Subcutaneous abdominal adipose tissue (tissue), 5 donors: ENCODE data around the gene ACO2.
"Not testable (repeated sequence)": the region's sequence is repeated elsewhere in the genome, so short reads cannot be mapped to it uniquely, and the experiment has no call there.

ENCODE experiments used
- H3K27ac ChIP-seq: one replicate; pipeline ENCODE4 v1.7.0; 2013; ENCODE audit warnings: low read depth, mild to moderate bottlenecking, inconsistent platforms, low read length, moderate library complexity
- H3K27me3 ChIP-seq, 5 donors: one replicate each; pipeline ENCODE4 v1.7.0; 2013; ENCODE audit warnings: low read length in 5 of 5, inconsistent platforms in 1 of 5; ENCODE audit not compliant: control insufficient read depth in 5 of 5, insufficient read depth in 4 of 5
- H3K36me3 ChIP-seq, 5 donors: one replicate each; pipeline ENCODE4 v1.7.0; 2013; ENCODE audit warnings: low read length in 5 of 5; ENCODE audit not compliant: control insufficient read depth in 5 of 5, insufficient read depth in 5 of 5
- H3K4me1 ChIP-seq, 5 donors: one replicate each; pipeline ENCODE4 v1.7.0; 2013; ENCODE audit warnings: low read length in 5 of 5, mild to moderate bottlenecking in 3 of 5, moderate library complexity in 1 of 5; ENCODE audit not compliant: control insufficient read depth in 5 of 5, insufficient read depth in 5 of 5
- H3K4me3 ChIP-seq, 5 donors: one replicate each; pipeline ENCODE4 v1.7.0; 2013; ENCODE audit warnings: low read length in 5 of 5, low read depth in 1 of 5
- H3K9ac ChIP-seq, 5 donors: one replicate each; pipeline ENCODE4 v1.7.0; 2013; ENCODE audit warnings: low read length in 5 of 5, mild to moderate bottlenecking in 4 of 5, moderate library complexity in 3 of 5
- H3K9me3 ChIP-seq, 5 donors: one replicate each; pipeline ENCODE4 v1.7.0; 2013; ENCODE audit warnings: low read length in 5 of 5; ENCODE audit not compliant: control insufficient read depth in 5 of 5
- donor health status: healthy.
- donor health status: healthy.
- donor health status: healthy.
- donor health status: healthy.
- donor health status: healthy.

ACO2 gene

DNA sequence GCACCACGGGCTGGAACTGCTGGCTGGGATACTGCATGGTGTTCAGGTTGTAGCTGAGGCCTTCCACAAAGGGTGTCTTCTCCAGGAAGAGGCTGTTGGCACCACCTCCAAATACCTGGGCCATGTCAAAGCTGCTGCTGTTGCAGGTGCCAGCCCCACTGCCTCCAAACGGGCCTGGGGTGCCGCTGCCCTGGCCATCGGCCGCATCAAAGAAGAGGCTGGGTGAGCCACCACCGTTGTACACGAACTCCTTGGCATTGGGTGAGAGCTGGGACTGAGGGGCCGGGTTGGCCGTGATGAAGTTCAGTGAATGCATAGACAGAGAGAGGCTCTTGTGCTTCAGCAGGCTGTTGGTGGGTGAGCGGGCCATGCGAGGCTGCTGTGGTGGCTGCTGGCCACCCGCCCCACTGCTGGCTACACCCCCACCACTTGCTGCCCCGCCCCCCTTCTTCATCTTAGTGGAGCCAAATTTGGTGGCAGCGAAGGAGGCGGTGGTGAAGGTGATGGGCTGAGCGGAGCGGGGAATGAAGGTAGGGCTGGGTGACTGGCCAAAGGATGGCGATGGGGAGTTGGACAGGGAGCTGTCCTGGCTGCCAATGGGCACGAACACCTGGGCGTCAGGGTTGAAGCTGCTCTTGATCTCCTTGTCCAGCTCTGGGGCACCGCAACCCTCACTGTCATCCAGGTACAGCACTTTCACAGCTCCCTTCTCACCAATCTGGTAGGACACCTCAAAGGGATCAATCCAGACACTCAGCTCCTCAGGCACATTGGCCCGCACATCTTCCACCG lies 32.4 kb upstream of the ACO2 start:
- H3K9ac ChIP-seq: no peak overlapping the region
- peaks cover 2 to 71% (median 59%) of the 10 kb centered on the region in 5 donors for H3K4me1 ChIP-seq
- no peaks in the 10 kb centered on the region for H3K27me3 ChIP-seq
- no peak overlapping the region for H3K4me3 ChIP-seq
- H3K9me3 ChIP-seq: no peaks in the 10 kb centered on the region
- no peak overlapping the region for H3K27ac ChIP-seq
- peaks cover 0 to 60% (median 50%) of the 10 kb centered on the region in 5 donors for H3K36me3 ChIP-seq

DNA sequence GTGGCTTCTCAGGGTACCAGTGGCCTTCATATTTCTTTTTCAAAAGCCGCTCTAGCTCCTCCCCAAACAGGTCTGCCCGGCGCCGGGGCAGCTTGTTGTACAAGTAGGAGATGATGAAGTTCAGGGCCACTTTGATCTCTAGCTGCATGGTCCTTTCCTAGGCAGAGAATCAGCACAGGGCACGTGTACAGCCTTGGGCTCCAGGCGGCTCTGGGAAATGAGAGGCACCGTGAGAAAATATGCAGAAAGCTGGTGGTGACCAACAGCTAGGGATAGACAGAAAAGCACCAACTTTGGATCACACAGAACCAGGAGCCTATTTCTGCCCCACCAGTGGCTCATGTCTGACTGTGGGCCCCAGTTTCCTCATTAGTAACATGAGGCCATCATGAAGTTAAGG lies 31.7 kb upstream of the ACO2 start:
- peaks cover 2 to 75% (median 62%) of the 10 kb centered on the region in 5 donors for H3K4me1 ChIP-seq
- no peak overlapping the region for H3K4me3 ChIP-seq
- H3K27me3 ChIP-seq: no peaks in the 10 kb centered on the region
- H3K27ac ChIP-seq: no peak overlapping the region
- H3K9ac ChIP-seq: no peak overlapping the region
- no peaks in the 10 kb centered on the region for H3K9me3 ChIP-seq
- H3K36me3 ChIP-seq: peaks cover 0 to 55% (median 46%) of the 10 kb centered on the region in 5 donors

DNA sequence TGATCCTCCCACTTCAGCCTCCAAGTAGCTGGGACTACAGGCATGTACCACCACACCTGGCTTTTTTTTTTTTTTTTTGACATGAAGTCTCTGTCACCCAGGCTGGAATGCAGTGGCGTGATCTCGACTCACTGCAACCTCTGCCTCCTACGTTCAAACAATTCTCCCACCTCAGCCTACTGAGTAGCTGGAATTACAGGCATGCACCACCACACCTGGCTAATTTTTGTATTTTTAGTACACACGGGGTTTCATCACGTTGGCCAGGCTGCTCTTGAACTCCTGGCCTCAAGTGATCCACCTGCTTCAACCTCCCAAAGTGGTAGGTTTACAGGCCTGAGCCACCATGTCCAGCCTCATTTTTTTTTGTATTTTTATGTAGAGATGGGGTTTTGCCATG lies 28.4 kb upstream of the ACO2 start:
- H3K27ac ChIP-seq, H3K27me3 ChIP-seq, H3K4me3 ChIP-seq, H3K9me3 ChIP-seq: not testable (repeated sequence)
- H3K4me1 ChIP-seq: peaks cover 6 to 79% (median 62%) of the 10 kb centered on the region in 5 donors
- H3K36me3 ChIP-seq: peaks cover 0 to 41% (median 28%) of the 10 kb centered on the region in 5 donors
- H3K9ac ChIP-seq: peak overlapping the region in 1 of 5 donors; percentile 17

DNA sequence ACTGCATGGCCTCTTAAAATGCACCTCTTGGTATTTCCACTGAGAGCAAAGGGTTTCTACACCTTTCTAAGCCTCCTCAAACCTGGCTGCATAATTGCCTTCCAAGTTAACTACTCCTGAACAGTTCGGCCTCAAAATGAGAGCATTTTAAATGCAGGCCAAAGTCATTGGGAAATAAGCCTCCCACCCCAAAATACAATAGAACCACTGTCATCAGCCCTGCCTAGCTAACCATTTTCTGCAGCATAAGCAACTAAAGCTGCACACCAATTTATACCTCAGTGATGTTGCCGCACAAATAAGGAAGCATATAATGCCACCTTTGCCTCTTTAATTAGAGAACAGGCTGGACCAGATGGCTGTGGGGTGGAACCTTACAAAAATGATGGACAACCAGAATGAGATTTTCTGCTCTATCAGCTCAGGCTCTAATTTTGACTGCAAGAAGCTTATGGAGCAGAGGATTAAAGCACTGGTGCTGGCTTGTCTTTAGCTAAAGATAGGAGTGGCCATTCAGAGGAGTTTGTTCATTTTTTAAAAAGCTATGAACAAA lies 26.6 kb upstream of the ACO2 start:
- H3K27ac ChIP-seq: peak overlapping the region; percentile 14
- H3K9ac ChIP-seq: no peak overlapping the region

DNA sequence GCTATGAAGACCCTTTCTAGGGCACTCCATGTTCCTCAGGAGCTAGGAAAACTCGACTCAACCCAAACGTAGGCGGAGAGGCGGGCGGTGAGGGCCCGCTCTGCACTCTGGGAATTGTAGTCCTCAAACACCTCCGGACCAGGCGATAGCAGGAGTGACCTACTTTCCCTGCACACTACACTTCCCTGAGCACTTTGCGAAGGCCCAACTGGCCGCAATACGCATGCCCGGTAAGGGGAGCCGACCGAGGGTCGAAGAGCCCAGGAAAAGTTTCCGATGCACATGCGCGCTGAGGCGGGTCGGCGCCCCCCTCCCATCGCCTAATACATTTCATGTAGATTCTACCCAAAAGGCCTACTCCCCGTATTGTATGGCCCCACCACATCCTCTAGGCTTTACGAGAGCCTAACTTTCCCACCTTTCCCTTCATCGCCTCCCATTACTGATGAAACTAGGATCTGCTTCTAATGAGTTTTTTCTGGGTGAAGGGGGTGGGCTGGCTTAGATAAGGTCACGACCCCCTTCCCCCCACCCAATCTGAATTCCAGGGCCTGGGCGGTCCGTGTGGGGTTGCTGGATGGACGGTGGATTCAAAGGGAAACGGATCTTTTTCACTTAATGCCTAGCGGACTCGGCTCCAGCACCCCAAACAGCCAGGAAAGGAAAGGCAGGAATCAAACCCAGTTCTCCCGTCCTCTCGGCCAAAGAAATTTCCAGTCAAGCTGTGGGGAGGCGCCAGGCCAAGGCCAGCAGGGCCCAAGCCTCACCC lies 24.4 kb upstream of the ACO2 start:
- H3K27ac ChIP-seq: peak overlapping the region; percentile 99
- H3K36me3 ChIP-seq: peaks cover 0 to 17% (median 2%) of the 10 kb centered on the region in 5 donors
- peak overlapping the region; percentile 86 to 99 (median 97) for H3K9ac ChIP-seq
- peaks cover 10 to 72% (median 62%) of the 10 kb centered on the region in 5 donors for H3K4me1 ChIP-seq
- no peaks in the 10 kb centered on the region for H3K9me3 ChIP-seq
- H3K4me3 ChIP-seq: peak overlapping the region; percentile 97 to 99 (median 98)
- no peaks in the 10 kb centered on the region for H3K27me3 ChIP-seq

More for the DNA sequence above, 26.6 kb upstream of the ACO2 start:
- Histone ChIP-seq H3K27me3 (no peaks in the 10 kb centered on the region), H3K4me3 (no peak overlapping the region), H3K9me3 (no peaks in the 10 kb centered on the region), H3K36me3 (peaks cover 0 to 23% (median 10%) of the 10 kb centered on the region in 5 donors), H3K4me1 (peaks cover 6 to 68% (median 57%) of the 10 kb centered on the region in 5 donors)

DNA sequence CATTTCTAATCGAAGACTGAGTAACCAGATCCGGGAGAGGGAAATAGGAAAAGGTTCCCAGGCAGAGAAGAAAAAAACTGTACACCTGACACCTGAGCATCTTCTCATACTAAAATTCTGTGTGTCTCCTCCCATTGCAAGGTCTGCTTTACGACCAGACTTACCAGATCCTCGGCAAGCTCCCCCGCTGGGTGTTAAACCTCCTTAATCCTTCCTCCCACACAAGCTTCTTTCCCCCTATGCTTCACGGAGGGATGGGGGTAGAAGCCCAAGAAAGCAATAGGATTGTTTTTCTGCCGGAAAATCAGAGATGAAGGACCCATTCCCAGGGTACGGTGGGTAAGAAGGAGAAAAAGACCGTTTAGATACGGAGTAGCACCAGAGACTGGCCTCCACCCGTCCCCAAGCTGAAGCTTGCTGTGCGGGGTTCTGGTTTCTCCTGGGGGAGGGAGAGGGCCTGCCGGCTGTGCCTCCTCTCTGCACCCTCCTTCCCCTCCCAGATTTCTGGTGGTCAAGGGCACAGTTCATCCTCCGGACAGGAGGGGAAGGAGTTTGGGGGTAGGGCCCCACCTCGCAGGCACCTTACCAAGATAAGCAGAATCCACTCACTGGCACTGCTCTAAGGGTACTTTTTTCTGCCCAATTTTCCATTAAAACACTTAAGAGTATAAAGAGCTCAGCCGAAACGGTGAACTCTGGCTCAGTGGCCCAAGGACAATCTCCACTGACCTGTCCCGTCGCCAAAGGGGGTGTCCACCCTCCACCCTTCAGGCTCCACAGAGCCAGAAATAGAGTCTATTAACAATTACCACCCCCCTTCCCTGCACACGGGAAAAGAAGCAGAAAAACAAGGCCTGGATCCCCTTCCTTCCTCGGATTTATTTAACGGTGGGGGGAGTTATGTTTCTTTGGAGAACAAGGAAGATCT lies 23.5 kb upstream of the ACO2 start:
- Histone ChIP-seq H3K9ac (peak overlapping the region; percentile 86 to 99 (median 97)), H3K36me3 (peaks cover 0 to 16% (median 2%) of the 10 kb centered on the region in 5 donors), H3K27me3 (no peaks in the 10 kb centered on the region), H3K4me1 (peaks cover 10 to 69% (median 56%) of the 10 kb centered on the region in 5 donors), H3K27ac (peak overlapping the region; percentile 99), H3K4me3 (peak overlapping the region; percentile 97 to 99 (median 98)), H3K9me3 (no peaks in the 10 kb centered on the region)

DNA sequence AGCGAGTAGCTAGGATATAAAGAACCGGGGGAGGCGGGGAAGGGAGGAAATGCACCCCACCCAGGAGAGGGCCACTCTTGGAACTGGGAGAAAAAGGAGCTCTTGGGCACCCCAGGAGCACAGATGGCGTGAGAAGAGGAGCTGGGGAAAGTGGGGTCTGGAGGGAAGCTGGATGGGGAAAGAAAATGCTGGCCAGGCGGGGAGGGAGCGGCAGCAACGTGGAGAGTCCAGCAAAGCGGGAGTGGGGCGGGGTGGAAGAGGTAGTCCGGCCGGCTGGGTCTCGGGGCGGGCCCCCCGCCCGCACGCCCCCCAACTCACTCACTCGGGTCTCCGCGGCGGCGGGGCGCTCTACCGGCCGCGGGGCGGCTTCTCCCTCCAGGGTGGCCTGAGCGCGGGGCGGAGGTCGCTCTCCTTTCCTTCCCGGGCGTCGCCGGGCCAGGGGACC lies 22.8 kb upstream of the ACO2 start:
- H3K27me3 ChIP-seq: no peaks in the 10 kb centered on the region

GRCh38 chr22:41446639-41447434 lies 22.1 kb upstream of the ACO2 start, which contains the start of gene TOB2:
Gene TOB2, minus strand, starts transcription at chr22:41446801. Its CDS starts 9,456 bp downstream, at chr22:41437345.
- Histone ChIP-seq H3K9ac (peak within 1 kb of the TSS; percentile 86 to 99 (median 97)), H3K4me1 (peaks cover 10 to 62% (median 52%) of the 10 kb centered on the region in 5 donors), H3K4me3 (peak within 1 kb of the TSS; percentile 97 to 99 (median 98)), H3K36me3 (peaks cover 0 to 11% (median 0%) of the 10 kb centered on the region in 5 donors), H3K9me3 (no peaks in the 10 kb centered on the region), H3K27me3 (no peaks in the 10 kb centered on the region), H3K27ac (peak within 1 kb of the TSS; percentile 99)

More for the DNA sequence above, 22.8 kb upstream of the ACO2 start:
- Histone ChIP-seq H3K4me1 (peaks cover 10 to 65% (median 51%) of the 10 kb centered on the region in 5 donors), H3K27ac (peak overlapping the region; percentile 99), H3K4me3 (peak overlapping the region; percentile 97 to 99 (median 98)), H3K36me3 (peaks cover 0 to 11% (median 2%) of the 10 kb centered on the region in 5 donors), H3K9ac (peak overlapping the region; percentile 86 to 99 (median 97)), H3K9me3 (no peaks in the 10 kb centered on the region)
